GM18951 (cell line): Measurements from ENCODE around the gene SLC12A8.

ENCODE experiments used
- POLR2A ChIP-seq: IDR thresholded peaks from 4 replicates; pipeline ENCODE4 v1.6.1; 2011; ENCODE audit warnings: mild to moderate bottlenecking; ENCODE audit not compliant: insufficient read length, insufficient read depth; ENCODE audit errors: extremely low read depth
- in situ Hi-C: fragments of 300-500 bp; cut with MboI; formaldehyde crosslinking; loops from one replicate; pipeline ENCODE4 v1.12.0; 2022; ENCODE audit warnings: low sequenced_read_pairs, mixed read lengths, inconsistent platforms; ENCODE audit not compliant: unreplicated experiment

The SLC12A8 gene

DNA sequence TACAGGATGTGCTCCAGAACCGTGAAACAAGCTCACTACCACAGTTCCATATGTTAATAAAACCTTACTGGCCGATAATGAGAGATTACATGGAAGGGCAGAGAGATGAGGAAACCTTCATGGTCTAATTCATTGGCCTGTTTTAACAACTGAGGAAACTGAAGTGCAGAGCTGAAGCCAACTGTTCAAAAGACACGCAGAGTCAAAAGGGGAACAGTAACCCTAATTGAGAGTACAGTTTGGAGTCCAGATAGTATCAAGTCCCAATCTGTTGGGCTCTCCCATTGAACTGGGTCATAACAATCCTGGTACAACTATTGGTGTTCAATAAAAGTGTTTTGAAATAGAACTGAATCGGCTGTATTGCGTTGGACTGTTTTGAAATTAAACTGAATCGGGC lies 69.6 kb downstream of the SLC12A8 start:
- no peak for TF ChIP-seq POLR2A
- in situ Hi-C loops: no loop called here

GRCh38 chr3:125142420-125142778 lies 70.1 kb downstream of the SLC12A8 start:
- in situ Hi-C loops: no loop called here

GRCh38 chr3:125141596-125142419 lies 70.7 kb downstream of the SLC12A8 start:
- peak; percentile 40 for TF ChIP-seq POLR2A
- in situ Hi-C loops: no loop called here

More at GRCh38 chr3:125142420-125142778, 70.1 kb downstream of the SLC12A8 start:
- TF ChIP-seq POLR2A: no peak

DNA sequence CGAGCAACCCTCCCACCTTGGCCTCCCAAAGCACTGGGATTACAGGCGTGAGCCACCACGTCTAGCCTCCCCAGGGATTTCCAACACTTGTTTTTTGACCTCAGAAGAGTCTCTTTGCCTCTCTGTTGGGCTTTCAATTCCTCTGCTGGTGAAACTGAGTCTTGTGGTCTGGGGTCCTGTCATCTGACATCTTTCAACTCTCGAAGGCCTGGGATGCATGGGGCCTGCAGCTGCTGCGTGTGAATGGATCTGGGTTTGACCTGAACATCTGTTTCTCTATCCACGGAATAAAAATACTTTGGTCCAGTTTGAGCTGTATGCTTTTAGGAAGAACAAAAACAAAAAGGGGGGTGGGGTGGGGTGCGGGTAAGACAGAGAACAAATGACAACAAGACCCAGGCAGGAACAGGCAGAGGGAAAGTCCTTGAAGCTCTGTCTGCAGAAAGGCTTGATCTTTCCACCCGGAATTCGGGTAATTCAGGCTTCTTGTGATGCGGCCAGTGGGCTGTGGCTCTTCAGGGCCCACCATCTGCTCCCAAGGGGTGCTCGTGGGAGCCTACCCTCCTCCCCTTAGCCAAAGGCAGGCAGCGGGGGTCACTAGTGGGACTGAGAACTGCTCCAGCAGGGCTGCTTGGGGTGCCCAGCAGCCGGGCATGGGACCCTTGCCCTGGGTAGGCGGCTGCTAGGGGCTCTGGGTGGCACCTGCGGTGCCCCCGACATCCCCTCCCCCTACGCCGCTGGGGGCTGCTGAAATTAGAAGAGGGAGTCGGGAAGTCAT lies 71.5 kb downstream of the SLC12A8 start:
- in situ Hi-C loops: no loop called here
- no peak for TF ChIP-seq POLR2A

DNA sequence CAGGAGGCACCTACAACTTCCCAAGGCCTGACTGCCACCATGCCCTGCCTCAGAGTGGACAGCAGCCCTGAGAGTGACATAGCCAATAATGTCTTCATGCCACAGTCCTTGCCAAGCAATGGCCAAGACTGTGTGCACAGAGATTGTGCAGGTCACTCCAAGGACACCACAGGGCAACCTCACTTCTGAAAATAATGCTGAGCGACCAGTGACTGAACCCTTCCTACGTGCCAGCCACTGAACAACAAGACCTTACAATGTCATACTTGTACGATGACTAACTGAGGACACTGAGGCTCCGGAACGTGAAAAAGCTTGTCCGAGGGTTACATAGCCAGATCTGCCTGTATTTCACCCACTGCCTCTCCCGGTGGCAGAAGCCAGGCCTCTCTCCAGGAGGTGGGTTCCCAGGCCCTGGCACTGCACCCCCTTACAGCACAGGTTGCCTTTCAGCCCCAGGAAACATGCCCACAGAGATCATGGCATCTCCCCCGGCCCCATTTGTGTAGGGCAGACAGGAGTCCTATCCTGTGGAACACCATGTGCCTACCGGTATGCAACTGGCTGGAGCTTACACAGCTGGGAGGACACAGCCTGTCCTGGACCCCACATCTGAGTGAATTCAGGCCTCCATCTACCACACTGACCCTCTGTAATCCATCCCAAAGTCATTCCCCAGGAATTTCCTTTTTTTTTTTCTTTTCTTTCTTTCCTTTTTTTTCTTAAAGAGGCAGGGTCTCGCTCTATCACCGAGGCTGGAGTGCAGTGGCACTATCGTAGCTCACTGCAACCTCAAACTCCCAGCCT lies 72.3 kb downstream of the SLC12A8 start:
- TF ChIP-seq POLR2A: no peak
- in situ Hi-C loops: no loop called here

- TF ChIP-seq POLR2A: no peak
- in situ Hi-C loops: no loop called here
Measured at GRCh38 chr3:125139386-125139785, 73.2 kb downstream of the SLC12A8 start.

GRCh38 chr3:125137358-125138033 lies 75.1 kb downstream of the SLC12A8 start:
- TF ChIP-seq POLR2A: no peak
- in situ Hi-C loops: no loop called here

DNA sequence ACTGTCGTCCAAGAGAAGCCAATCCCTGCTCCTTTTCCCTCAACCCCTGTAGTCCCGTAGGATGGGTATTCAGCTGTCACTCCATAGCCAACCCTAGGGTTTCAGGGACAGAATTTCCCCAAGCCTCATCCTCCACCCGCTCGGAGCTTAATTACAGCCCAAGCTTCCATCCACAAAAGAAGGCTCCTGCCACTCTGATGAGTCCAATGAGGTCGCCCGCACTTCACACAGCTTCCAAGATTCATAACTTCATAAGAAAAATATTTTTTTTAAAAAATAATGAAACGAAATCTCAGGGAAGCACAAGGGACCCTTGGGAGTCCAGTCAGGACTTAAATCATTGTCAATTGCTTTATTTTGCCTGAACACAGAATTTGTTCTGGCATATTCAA lies 75.6 kb downstream of the SLC12A8 start:
- no peak for TF ChIP-seq POLR2A
- in situ Hi-C loops: no loop called here

DNA sequence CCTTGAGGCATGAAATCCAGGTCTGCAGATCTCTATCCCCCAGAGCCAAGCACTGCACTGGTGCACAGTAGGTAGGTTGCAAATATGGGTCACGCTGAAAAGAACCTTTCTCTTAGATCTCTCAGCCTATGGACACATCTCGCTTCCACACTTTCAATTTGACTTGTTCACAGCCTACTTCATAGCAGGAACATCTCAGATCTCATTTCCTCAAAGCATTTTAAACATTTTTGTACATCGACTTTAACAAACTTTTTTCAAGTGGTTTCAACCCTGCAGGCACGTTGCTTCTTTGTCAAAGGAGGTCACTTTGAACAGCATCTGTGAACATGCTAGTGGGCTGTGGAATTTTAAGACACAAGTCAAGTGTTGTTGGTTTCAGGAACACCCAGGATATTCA lies 76.0 kb downstream of the SLC12A8 start:
- in situ Hi-C loops: no loop called here
- no peak for TF ChIP-seq POLR2A

DNA sequence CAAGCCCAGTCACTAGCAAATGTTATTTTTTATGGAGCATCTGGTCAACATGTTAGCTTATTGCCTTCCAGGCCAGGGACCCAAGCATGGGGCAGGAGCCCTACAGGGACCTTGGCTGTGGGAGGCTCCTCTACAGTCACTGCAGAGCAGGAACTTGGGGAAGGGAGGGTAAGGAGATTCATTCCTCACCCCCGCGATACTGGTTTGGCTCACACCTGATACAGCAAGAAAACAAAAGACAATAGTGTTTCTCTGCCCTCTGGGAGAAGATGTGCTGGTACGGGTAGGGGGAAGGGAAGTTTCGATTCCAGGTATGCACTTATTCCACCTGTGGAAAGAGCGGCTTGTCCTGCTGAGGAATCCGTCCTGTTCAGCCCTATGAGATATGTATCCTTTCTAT lies 77.6 kb downstream of the SLC12A8 start:
- no peak for TF ChIP-seq POLR2A
- in situ Hi-C loops: no loop called here

DNA sequence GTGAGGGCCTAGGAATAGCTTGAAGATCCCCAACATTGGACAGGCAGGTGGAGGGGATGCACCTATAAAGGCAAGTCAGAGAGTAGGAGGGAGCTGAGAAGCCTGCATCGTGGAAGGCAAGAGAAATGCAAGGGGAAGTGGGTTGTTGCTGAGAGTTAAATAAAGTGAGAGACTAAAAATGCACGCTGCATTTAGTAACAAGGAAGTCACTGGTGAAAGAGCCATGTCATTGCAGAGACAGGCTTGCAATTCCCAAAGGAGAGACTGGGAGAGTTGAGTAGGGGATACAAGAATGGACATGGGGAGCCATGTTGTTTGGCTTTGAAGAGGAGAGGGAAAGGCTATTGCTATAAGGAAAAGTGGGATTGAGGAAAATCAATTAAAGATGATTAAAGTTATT lies 79.7 kb downstream of the SLC12A8 start:
- TF ChIP-seq POLR2A: no peak
- in situ Hi-C loops: no loop called here

DNA sequence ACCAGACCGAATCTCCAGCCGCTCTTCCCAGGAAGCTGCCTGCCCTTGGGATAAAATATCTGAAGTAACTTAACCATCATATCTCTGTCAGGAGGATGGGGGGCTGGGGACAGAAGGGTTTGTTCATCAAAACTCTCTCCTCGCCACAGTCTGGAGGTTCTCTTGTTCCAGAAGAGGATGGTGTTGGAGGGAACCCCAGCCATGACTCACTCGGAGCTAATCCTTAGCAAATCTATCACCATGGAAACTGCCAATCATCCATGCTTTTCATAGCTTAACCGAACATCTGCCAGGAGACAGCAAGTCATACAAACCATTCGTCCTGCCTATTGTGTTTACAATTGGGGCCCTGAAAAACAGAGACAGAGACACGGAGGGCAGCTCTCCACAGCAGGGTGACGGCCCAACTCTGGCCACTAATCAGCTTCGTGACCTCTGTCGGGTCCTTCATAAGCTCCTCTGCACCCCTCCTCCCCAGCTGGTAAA lies 83.0 kb downstream of the SLC12A8 start:
- in situ Hi-C loops: no loop called here

More for the DNA sequence above, 83.0 kb downstream of the SLC12A8 start:
- no peak for TF ChIP-seq POLR2A
